Activated B cell treated with CpG ODN at 0.5 μM for 24 hours (primary cell): ENCODE measurements around the gene GSG1L. TPM values are rescaled to one million over a fixed set of nuclear protein-coding genes. Genes with fewer than 3 reads are reported as not detected.

ENCODE experiments used
- ATAC-seq: fragments of 200-7000 bp; cut with Tn5 transposase; one replicate; pipeline ENCODE4 v1.10.0; 2021; ENCODE audit warnings: low read depth, mild to moderate bottlenecking, moderate library complexity
- CTCF ChIA-PET: fragments of 350-600 bp; sonication (Branson Sonifier 250); formaldehyde crosslinking; loops from one replicate; lab custom pipeline; 2021; ENCODE audit warnings: antibody characterized with exemption; lab: Charles Lee
- POLR2A ChIA-PET: fragments of 350-600 bp; sonication (Branson Sonifier 250); formaldehyde crosslinking; loops from one replicate; lab custom pipeline; 2021; ENCODE audit warnings: antibody characterized with exemption; lab: Charles Lee
- DNase-seq: peaks from one replicate; pipeline ENCODE4 v3.0.0; 2022
- H3K27ac Mint-ChIP-seq: one replicate; pipeline ENCODE4 v1.8.0; 2020; ENCODE audit warnings: mixed read lengths
- H3K27me3 Mint-ChIP-seq: one replicate; pipeline ENCODE4 v1.8.0; 2021; ENCODE audit warnings: mixed read lengths
- H3K36me3 Mint-ChIP-seq: one replicate; pipeline ENCODE4 v1.8.0; 2021; ENCODE audit warnings: low read depth, mixed read lengths
- H3K4me1 Mint-ChIP-seq: one replicate; pipeline ENCODE4 v1.8.0; 2021; ENCODE audit warnings: mixed read lengths
- H3K4me3 Mint-ChIP-seq: one replicate; pipeline ENCODE4 v1.8.0; 2020; ENCODE audit warnings: mild to moderate bottlenecking, mixed read lengths
- H3K9me3 Mint-ChIP-seq: one replicate; pipeline ENCODE4 v1.8.0; 2020; ENCODE audit warnings: mixed read lengths
- intact Hi-C: fragments of 100-400 bp; cut with micrococcal nuclease; formaldehyde crosslinking; loops from one replicate; pipeline ENCODE4 v1.15.1; 2024
- total RNA-seq: library from RNA; stranded (reverse); gene quantifications from 2 replicates; pipeline ENCODE4 v1.2.3, GENCODE V29; 2022
- TF ChIP-seq, protein P1 (sequence below): fragments of 200-600 bp; IDR thresholded peaks from one replicate; pipeline ENCODE4 v1.8.0; 2022; ENCODE audit warnings: antibody characterized with exemption, mild to moderate bottlenecking

GSG1L gene
- total RNA-seq, 1 donor from 2014 or later, result not detected

DNA sequence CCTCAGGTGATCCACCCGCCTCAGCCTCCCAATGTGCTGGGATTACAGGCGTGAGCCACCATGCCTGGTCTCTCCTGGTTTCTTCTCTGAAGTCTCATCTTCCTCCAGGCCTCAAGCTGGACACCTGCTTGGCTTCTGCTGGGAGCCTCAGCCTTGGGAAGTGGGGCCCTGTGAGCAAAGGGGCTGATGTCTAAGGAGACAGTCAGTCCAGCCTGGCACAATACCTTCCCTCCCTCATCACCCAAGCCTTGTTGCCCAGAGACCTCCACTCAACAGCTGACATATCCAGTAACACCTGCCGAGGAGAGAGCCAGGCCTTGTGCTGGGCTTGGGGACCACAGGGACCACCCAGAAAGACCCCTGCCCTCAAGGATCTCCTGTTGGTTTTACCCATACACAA lies 251.6 kb downstream of the GSG1L start:
- H3K36me3 Mint-ChIP-seq, result no peaks in the 10 kb centered on the region
- CTCF ChIA-PET, result no interaction called here

DNA sequence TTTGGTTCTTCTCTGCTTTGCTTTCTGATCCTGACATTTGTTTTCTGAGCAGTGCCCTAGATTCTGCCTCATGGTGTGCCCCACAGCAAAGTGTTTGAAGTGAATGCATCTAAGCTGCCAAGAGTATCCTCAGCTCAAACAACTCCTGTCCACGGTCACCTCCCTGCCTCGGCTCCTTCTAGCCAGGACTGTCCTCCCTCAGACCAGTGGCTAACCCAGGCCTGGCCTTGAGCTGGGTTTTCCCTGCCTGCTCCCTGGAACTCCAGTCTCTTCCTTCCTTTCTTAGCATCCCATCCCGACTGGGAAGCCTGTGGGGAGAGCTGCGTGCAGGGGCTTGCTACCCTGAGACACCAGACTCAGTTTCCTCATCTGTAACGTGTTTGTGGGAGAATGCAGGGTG lies 256.5 kb downstream of the GSG1L start:
- ChIA-PET CTCF (no interaction called here), POLR2A (no interaction called here)
- intact Hi-C loops, result no loop called here
- H3K27me3 Mint-ChIP-seq, result peaks cover 16% of the 10 kb centered on the region
- no peak for ATAC-seq
- no peaks in the 10 kb centered on the region for H3K36me3 Mint-ChIP-seq
- H3K9me3 Mint-ChIP-seq, result no peaks in the 10 kb centered on the region
- DNase-seq, result no peak
- no peak overlapping the region for H3K4me3 Mint-ChIP-seq
- H3K4me1 Mint-ChIP-seq, result no peaks in the 10 kb centered on the region
- TF ChIP-seq, protein P1, sequence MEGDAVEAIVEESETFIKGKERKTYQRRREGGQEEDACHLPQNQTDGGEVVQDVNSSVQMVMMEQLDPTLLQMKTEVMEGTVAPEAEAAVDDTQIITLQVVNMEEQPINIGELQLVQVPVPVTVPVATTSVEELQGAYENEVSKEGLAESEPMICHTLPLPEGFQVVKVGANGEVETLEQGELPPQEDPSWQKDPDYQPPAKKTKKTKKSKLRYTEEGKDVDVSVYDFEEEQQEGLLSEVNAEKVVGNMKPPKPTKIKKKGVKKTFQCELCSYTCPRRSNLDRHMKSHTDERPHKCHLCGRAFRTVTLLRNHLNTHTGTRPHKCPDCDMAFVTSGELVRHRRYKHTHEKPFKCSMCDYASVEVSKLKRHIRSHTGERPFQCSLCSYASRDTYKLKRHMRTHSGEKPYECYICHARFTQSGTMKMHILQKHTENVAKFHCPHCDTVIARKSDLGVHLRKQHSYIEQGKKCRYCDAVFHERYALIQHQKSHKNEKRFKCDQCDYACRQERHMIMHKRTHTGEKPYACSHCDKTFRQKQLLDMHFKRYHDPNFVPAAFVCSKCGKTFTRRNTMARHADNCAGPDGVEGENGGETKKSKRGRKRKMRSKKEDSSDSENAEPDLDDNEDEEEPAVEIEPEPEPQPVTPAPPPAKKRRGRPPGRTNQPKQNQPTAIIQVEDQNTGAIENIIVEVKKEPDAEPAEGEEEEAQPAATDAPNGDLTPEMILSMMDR, result no peak
- no peak overlapping the region for H3K27ac Mint-ChIP-seq

More for the DNA sequence above, 251.6 kb downstream of the GSG1L start:
- ATAC-seq (no peak), DNase-seq (no peak)
- no peak overlapping the region for H3K4me3 Mint-ChIP-seq
- no peaks in the 10 kb centered on the region for H3K4me1 Mint-ChIP-seq
- peaks cover 11% of the 10 kb centered on the region for H3K27me3 Mint-ChIP-seq
- intact Hi-C loops, result no loop called here
- H3K9me3 Mint-ChIP-seq, result no peaks in the 10 kb centered on the region
- no peak overlapping the region for H3K27ac Mint-ChIP-seq
- POLR2A ChIA-PET, result no interaction called here
- TF ChIP-seq, protein P1, result no peak

DNA sequence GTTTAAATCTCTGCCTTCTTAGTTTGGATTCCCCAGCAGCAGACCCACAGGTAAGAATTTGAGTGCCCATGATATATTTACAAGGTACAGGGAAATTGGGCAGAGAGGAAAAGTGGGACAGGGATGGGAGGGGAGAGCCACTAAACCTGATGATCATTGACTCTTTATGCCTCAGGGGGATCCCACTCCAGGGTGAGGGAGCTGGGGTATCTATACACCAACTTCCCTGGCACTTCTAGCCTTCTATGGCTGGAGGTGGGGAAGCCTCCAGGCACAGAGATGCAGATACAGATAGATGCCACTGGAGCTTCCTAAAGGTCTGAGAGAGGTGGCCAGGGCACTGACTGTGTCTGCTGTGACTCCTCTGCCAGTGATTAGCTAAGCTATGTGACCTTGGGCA lies 257.1 kb downstream of the GSG1L start:
- H3K4me3 Mint-ChIP-seq, result no peak overlapping the region
- ChIA-PET CTCF (no interaction called here), POLR2A (no interaction called here)
- peaks cover 19% of the 10 kb centered on the region for H3K27me3 Mint-ChIP-seq
- TF ChIP-seq, protein P1, result no peak
- H3K4me1 Mint-ChIP-seq, result no peaks in the 10 kb centered on the region
- DNase-seq (no peak), ATAC-seq (no peak)
- H3K9me3 Mint-ChIP-seq, result no peaks in the 10 kb centered on the region
- H3K27ac Mint-ChIP-seq, result no peak overlapping the region
- H3K36me3 Mint-ChIP-seq, result no peaks in the 10 kb centered on the region
- intact Hi-C loops, result no loop called here

DNA sequence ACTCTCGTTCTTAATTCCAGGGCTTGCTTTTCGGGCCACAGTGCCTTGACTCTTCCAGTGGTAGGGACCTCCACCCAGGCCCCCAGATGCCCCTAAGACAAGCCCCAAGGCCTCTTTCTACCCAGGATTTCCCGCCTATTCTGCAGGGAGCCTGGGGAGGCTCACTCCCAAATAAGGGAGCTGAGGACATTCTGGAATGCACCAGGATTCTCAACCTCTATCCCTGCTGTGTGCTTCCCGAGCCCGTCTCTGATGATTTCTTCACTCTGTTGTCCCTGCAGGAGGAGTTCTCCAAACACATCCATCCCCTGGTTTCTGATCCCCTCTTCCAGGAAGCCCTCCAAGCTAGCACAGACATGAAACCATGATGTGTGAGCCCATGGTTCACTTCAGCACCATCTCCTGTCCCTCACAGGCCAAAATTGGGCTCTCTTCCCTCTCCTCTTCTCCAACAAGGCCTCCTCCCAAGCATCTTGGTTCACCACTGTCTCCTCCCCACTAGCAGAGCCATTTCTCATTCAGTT lies 257.6 kb downstream of the GSG1L start:
- ChIA-PET CTCF (no interaction called here), POLR2A (no interaction called here)
- ATAC-seq (no peak), DNase-seq (no peak)
- intact Hi-C loops, result no loop called here
- H3K4me3 Mint-ChIP-seq, result no peak overlapping the region
- no peaks in the 10 kb centered on the region for H3K9me3 Mint-ChIP-seq
- H3K27ac Mint-ChIP-seq, result no peak overlapping the region
- no peaks in the 10 kb centered on the region for H3K36me3 Mint-ChIP-seq
- H3K27me3 Mint-ChIP-seq, result peaks cover 19% of the 10 kb centered on the region
- no peaks in the 10 kb centered on the region for H3K4me1 Mint-ChIP-seq
- TF ChIP-seq, protein P1, result no peak

DNA sequence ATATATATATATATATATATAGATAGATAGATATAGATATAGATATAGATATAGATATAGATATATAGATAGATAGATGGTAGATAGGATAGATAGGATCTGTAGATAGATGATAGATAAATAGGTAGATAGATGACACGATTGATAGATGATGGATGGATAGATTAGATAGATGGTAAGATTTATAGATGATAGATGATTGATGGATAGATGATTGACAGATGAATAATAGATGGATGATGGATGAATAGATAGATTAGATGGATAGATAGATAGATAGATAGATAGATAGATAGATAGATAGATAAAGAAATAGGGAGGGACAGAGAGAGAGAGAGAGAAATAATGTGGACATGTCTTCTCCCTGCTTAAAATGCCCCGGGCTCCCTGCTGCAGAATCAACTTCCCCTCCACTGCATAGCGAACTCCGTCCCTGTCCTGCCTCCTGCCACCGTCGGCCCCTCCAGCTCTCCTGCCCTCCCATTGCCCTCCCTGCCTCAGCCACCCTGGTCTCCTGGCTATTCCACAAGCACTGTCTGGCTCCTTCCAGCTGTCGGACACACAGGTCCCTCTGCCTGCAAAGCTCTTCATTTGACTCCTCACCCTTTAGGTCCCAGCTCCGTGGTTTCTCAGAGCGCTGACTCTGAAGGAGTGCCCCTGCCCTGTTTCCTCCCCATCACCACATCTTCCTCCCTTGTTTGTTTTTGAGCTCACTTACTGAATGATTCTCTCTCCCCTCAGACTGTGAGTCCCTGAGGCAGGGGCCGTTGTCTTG lies 259.6 kb downstream of the GSG1L start:
- no peaks in the 10 kb centered on the region for H3K4me1 Mint-ChIP-seq
- ATAC-seq, result no peak
- intact Hi-C loops, result no loop called here
- peaks cover 19% of the 10 kb centered on the region for H3K27me3 Mint-ChIP-seq
- H3K27ac Mint-ChIP-seq, result no peak overlapping the region
- no peak overlapping the region for H3K4me3 Mint-ChIP-seq
- no peaks in the 10 kb centered on the region for H3K9me3 Mint-ChIP-seq
- POLR2A ChIA-PET, result no interaction called here
- no peak for DNase-seq
- CTCF ChIA-PET, result no interaction called here
- no peaks in the 10 kb centered on the region for H3K36me3 Mint-ChIP-seq
- TF ChIP-seq, protein P1, result no peak
